PC-9 (cell line): Measurements from ENCODE around the gene ATP10D.

ENCODE experiments used
- EZH2 ChIP-seq: fragments of 200-600 bp; sonication (generic); IDR thresholded peaks from 2 replicates; pipeline ENCODE4 v1.8.0; 2017; ENCODE audit warnings: antibody characterized with exemption, low read depth
- TF ChIP-seq, protein P1 (sequence below): fragments of 200-600 bp; sonication (generic); conservative IDR thresholded peaks from 2 replicates; pipeline ENCODE4 v1.6.1; 2017; ENCODE audit warnings: mixed run types, antibody characterized with exemption, mild to moderate bottlenecking, moderate library complexity

DNA sequence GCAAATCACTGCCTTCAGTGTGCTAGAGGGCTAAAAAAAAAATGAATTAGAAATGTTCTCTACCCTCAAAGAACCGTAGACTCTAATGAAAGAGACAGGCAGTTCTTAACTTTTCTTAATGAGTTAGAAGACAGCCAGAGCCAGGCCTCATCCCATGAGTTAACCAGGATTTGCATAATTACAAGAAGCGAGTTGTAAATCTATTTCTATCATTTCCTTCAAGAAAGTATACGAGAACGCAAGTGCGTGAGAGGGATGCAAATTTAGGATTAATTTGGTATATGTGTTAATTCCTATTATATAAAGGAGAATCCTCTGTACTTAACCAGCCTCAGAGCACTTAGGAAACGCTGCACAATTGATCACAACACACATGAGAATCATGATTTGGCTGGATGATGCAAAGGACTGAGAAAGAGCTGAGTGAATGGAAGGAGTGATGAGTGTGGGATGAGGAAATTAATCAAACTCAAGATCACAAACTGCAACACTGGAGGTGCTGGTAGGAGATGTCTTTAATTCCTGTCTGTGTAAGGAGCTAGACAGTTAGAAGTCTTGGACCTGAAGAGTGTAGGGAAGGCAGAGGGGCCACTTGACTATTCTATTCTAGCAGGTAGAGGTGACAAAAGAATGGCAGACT lies 157.2 kb downstream of the ATP10D start:
- TF ChIP-seq, protein P1, sequence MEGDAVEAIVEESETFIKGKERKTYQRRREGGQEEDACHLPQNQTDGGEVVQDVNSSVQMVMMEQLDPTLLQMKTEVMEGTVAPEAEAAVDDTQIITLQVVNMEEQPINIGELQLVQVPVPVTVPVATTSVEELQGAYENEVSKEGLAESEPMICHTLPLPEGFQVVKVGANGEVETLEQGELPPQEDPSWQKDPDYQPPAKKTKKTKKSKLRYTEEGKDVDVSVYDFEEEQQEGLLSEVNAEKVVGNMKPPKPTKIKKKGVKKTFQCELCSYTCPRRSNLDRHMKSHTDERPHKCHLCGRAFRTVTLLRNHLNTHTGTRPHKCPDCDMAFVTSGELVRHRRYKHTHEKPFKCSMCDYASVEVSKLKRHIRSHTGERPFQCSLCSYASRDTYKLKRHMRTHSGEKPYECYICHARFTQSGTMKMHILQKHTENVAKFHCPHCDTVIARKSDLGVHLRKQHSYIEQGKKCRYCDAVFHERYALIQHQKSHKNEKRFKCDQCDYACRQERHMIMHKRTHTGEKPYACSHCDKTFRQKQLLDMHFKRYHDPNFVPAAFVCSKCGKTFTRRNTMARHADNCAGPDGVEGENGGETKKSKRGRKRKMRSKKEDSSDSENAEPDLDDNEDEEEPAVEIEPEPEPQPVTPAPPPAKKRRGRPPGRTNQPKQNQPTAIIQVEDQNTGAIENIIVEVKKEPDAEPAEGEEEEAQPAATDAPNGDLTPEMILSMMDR = no peak
- no peak for TF ChIP-seq EZH2
